Transverse colon (tissue), 4 donors: ENCODE measurements around the gene MLH3.

Experiments
- EP300 ChIP-seq: sonication (generic); formaldehyde crosslinking; IDR thresholded peaks from one replicate; pipeline ENCODE4 v1.6.1; 2017; ENCODE audit warnings: antibody characterized with exemption, low read depth
- POLR2A ChIP-seq: fragments of 450-650 bp; IDR thresholded peaks from one replicate; pipeline ENCODE4 v1.6.1; 2016; ENCODE audit warnings: antibody characterized with exemption, mild to moderate bottlenecking, moderate library complexity
- POLR2AphosphoS5 ChIP-seq, 3 donors: sonication (generic); formaldehyde crosslinking; IDR thresholded peaks; one replicate each; pipeline ENCODE4 v1.6.1; 2016; ENCODE audit warnings: antibody characterized with exemption in 3 of 3
- TF ChIP-seq, protein P1 (sequence below), 5 experiments: fragments of 200-600 bp in 3 of 5; fragments of 450-650 bp in 2 of 5; sonication (generic) in 3 of 5; IDR thresholded peaks; 1 replicate in 2 of 5; 2 replicates in 3 of 5; pipeline ENCODE4 v1.5.1; 2016 to 2017; ENCODE audit warnings: antibody characterized with exemption in 5 of 5, inconsistent platforms in 3 of 5, mild to moderate bottlenecking in 2 of 5, moderate library complexity in 1 of 5

DNA sequence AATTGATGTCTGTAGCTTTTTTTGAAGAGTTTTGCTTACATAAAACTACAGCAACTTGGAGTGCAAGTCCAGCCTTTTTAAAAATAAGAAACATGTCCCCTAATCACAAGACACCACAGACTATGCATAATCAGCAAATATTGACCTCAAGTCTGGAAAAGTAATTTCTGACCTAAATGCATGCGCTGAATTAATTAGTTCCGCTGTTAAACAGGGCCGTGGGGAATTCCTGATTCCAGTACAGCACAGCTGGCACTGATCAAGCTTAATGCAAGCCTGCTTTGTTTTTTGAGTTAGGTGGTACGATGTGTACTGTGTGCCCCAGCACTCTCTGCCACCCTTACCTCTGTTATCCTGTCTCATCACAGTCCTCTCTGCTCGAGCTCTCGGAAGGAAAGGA, 9.2 kb downstream of the MLH3 start:
- TF ChIP-seq, protein P1, sequence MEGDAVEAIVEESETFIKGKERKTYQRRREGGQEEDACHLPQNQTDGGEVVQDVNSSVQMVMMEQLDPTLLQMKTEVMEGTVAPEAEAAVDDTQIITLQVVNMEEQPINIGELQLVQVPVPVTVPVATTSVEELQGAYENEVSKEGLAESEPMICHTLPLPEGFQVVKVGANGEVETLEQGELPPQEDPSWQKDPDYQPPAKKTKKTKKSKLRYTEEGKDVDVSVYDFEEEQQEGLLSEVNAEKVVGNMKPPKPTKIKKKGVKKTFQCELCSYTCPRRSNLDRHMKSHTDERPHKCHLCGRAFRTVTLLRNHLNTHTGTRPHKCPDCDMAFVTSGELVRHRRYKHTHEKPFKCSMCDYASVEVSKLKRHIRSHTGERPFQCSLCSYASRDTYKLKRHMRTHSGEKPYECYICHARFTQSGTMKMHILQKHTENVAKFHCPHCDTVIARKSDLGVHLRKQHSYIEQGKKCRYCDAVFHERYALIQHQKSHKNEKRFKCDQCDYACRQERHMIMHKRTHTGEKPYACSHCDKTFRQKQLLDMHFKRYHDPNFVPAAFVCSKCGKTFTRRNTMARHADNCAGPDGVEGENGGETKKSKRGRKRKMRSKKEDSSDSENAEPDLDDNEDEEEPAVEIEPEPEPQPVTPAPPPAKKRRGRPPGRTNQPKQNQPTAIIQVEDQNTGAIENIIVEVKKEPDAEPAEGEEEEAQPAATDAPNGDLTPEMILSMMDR (IDR thresholded peaks at IDR 0.05) = no peak
- TF ChIP-seq POLR2A (no peak), POLR2AphosphoS5 (IDR thresholded peaks at IDR 0.05) (no peak), EP300 (no peak)
